Measurements from ENCODE around the gene ILKAP. TPM values are rescaled to one million over a fixed set of nuclear protein-coding genes. Genes with fewer than 3 reads are reported as not detected.

The ILKAP gene
- polyA plus RNA-seq, 1 of the 3 experiments (the other 2 are of a cell fraction), result 49.2 TPM

DNA sequence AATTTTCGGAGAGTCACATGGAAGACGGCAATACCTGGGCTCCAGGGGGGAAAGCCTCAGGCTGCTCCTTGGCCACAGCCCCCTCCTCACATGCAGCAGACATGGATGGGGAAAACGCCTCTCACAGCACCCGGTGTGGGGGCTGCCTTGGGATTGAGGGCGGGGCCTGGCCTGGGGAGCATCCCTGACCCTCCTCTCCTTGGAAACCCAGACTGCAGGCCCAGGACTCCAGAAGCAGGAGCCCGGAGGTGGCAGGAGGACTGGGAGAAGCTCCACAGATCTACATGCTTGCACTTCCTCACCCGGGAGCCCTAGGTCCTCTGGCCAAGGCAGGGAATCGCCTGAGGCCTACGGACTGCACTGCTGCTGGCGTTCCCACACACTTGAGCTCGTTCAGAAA lies 48.5 kb upstream of the ILKAP start:
- Histone ChIP-seq H3K9me2 (no peaks in the 10 kb centered on the region), H3F3A (replicated peaks; ENCODE audit: insufficient read depth) (no peaks in the 10 kb centered on the region), H3K27me3 (ENCODE audit: insufficient read depth) (no peaks in the 10 kb centered on the region), H3K79me2 (ENCODE audit: insufficient read depth) (no peaks in the 10 kb centered on the region), H2AFZ (ENCODE audit: low read depth) (no peak overlapping the region), H3K36me3 (replicated peaks in 1 of 2; ENCODE audit: control insufficient read depth in 1 of 2, insufficient read depth in 2 of 2, low read length in 1 of 2) (peaks cover 0 to 8% of the 10 kb centered on the region in 2 experiments), H3K4me3 (ENCODE audit: low read depth in 2 of 2, low read length in 1 of 2) (no peak overlapping the region), H4K20me1 (ENCODE audit: insufficient read depth) (no peaks in the 10 kb centered on the region), H3K9me3 (no peaks in the 10 kb centered on the region), H3K4me2 (no peak overlapping the region), H3K9ac (no peak overlapping the region), H3K4me1 (ENCODE audit: control insufficient read depth in 1 of 2, insufficient read depth in 2 of 2, low read depth in 1 of 2, low read length in 1 of 2) (peaks cover 0 to 12% of the 10 kb centered on the region in 2 experiments; a peak in 1 of 4 replicates), H3K27ac (ENCODE audit: low read depth in 2 of 2, low read length in 1 of 2) (no peak overlapping the region)
- ChIA-PET CTCF (interaction anchor here (0.8 to 6.2 kb wide), 2 partner anchors 14 to 35 kb away, joined by 3 to 60 read pairs; no protein-coding TSS in a partner anchor), POLR2A (no interaction called here)
- WGBS (ENCODE audit: low lambda C conversion rate), result 100% methylated on average over 7 of the region's 11 CpGs
- TF ChIP-seq ELF1 (IDR thresholded peaks at IDR 0.05) (no peak), EP300 (IDR thresholded peaks at IDR 0.05; ENCODE audit: borderline replicate concordance in 1 of 2, low read depth in 1 of 2, low read length in 1 of 2) (no peak), GATA2 (CRISPR knock-in tag; IDR thresholded peaks at IDR 0.05) (no peak), USF1 (IDR thresholded peaks at IDR 0.05; ENCODE audit: borderline replicate concordance, low read depth) (no peak), JUND (IDR thresholded peaks at IDR 0.05) (no peak), TEAD4 (IDR thresholded peaks at IDR 0.05; ENCODE audit: borderline replicate concordance, insufficient read depth) (no peak)
- DNase-seq, result no peak

DNA sequence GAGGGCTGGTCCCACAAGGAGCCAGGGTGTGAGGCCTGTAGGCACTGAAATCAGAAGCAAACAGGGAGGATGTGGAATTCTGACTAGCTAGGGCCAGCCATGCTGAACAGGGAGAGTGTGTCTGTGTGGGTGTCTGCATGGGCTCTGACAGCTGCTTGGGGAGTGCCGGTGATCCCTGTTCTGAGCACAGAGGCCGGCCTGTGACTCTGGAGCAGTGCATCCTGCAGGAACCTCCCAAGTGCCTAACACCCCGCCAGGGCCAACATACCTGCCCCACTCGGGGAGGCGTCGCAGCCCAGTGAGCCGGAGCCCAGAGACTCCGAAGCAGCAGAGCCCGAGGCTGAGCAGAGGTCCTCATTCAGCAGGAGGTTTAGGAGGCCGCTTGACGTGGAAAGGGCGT lies 47.8 kb upstream of the ILKAP start:
- no peak overlapping the region for H2AFZ ChIP-seq (ENCODE audit: low read depth)
- H3K9me3 ChIP-seq, result no peaks in the 10 kb centered on the region
- H3K4me3 ChIP-seq (ENCODE audit: low read depth in 2 of 2, low read length in 1 of 2), result no peak overlapping the region
- H3K27ac ChIP-seq (ENCODE audit: low read depth in 2 of 2, low read length in 1 of 2), result no peak overlapping the region
- H3K4me2 ChIP-seq, result no peak overlapping the region
- H3K79me2 ChIP-seq (ENCODE audit: insufficient read depth), result no peaks in the 10 kb centered on the region
- no peaks in the 10 kb centered on the region for H4K20me1 ChIP-seq (ENCODE audit: insufficient read depth)
- DNase-seq, result no peak
- H3K36me3 ChIP-seq (replicated peaks in 1 of 2; ENCODE audit: control insufficient read depth in 1 of 2, insufficient read depth in 2 of 2, low read length in 1 of 2), result peaks cover 0 to 8% of the 10 kb centered on the region in 2 experiments
- ChIA-PET CTCF (interaction anchor here (1.6 kb wide), 1 partner anchor 12 kb away, joined by 10 read pairs; no protein-coding TSS in a partner anchor), POLR2A (no interaction called here)
- TF ChIP-seq, protein P1, sequence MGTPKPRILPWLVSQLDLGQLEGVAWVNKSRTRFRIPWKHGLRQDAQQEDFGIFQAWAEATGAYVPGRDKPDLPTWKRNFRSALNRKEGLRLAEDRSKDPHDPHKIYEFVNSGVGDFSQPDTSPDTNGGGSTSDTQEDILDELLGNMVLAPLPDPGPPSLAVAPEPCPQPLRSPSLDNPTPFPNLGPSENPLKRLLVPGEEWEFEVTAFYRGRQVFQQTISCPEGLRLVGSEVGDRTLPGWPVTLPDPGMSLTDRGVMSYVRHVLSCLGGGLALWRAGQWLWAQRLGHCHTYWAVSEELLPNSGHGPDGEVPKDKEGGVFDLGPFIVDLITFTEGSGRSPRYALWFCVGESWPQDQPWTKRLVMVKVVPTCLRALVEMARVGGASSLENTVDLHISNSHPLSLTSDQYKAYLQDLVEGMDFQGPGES (IDR thresholded peaks at IDR 0.05; ENCODE audit: low read depth, low read length), result no peak
- H3K9me2 ChIP-seq, result no peaks in the 10 kb centered on the region
- no peak overlapping the region for H3K9ac ChIP-seq
- no peaks in the 10 kb centered on the region for H3F3A ChIP-seq (replicated peaks; ENCODE audit: insufficient read depth)
- WGBS (ENCODE audit: low lambda C conversion rate), result 100% methylated on average over 9 of the region's 12 CpGs
- H3K27me3 ChIP-seq (ENCODE audit: insufficient read depth), result no peaks in the 10 kb centered on the region
- H3K4me1 ChIP-seq (ENCODE audit: control insufficient read depth in 1 of 2, insufficient read depth in 2 of 2, low read depth in 1 of 2, low read length in 1 of 2), result peaks cover 0 to 7% of the 10 kb centered on the region in 2 experiments; a peak in 1 of 4 replicates

DNA sequence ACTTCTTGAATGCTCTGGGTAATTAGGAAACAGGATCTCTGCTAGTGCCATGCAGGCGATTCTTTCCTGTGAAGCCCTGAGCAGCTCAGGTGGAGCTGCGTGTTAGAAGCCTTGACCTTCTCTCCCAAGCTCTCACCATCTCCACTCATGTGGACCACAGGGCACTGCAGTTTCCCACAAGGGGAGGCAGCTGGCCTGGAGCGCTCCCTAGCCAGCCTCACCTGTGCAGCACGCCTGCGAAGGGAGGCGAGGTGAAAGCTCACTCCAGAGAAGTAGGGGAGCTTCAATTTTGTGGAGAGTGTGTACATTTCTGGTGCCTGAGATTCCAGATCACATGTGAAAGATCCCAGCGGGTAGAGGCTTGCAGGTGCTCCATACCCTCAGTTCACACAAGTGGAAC lies 47.4 kb upstream of the ILKAP start:
- no peak overlapping the region for H3K9ac ChIP-seq
- POLR2A ChIA-PET, result no interaction called here
- H3K9me2 ChIP-seq, result no peaks in the 10 kb centered on the region
- no peaks in the 10 kb centered on the region for H3K79me2 ChIP-seq (ENCODE audit: insufficient read depth)
- no peaks in the 10 kb centered on the region for H3K9me3 ChIP-seq
- H3K36me3 ChIP-seq (replicated peaks in 1 of 2; ENCODE audit: control insufficient read depth in 1 of 2, insufficient read depth in 2 of 2, low read length in 1 of 2), result peaks cover 0 to 8% of the 10 kb centered on the region in 2 experiments
- H3F3A ChIP-seq (replicated peaks; ENCODE audit: insufficient read depth), result no peaks in the 10 kb centered on the region
- no peak overlapping the region for H3K4me2 ChIP-seq
- no peak for DNase-seq
- no peak overlapping the region for H2AFZ ChIP-seq (ENCODE audit: low read depth)
- H3K27me3 ChIP-seq (ENCODE audit: insufficient read depth), result no peaks in the 10 kb centered on the region
- peaks cover 0 to 4% of the 10 kb centered on the region in 2 experiments; a peak in 1 of 4 replicates for H3K4me1 ChIP-seq (ENCODE audit: control insufficient read depth in 1 of 2, insufficient read depth in 2 of 2, low read depth in 1 of 2, low read length in 1 of 2)
- no peak overlapping the region for H3K27ac ChIP-seq (ENCODE audit: low read depth in 2 of 2, low read length in 1 of 2)
- H3K4me3 ChIP-seq (ENCODE audit: low read depth in 2 of 2, low read length in 1 of 2), result no peak overlapping the region
- H4K20me1 ChIP-seq (ENCODE audit: insufficient read depth), result no peaks in the 10 kb centered on the region
- no peak for TF ChIP-seq RCOR1 (IDR thresholded peaks at IDR 0.05; ENCODE audit: low read length)
- WGBS (ENCODE audit: low lambda C conversion rate), result 97% methylated on average over 5 of the region's 7 CpGs
- CTCF ChIA-PET, result interaction anchor here (1.0 to 1.6 kb wide), 3 partner anchors 13 to 392 kb away, joined by 3 to 10 read pairs (median 3); no protein-coding TSS in a partner anchor

Measured in SK-N-SH (cell line).